BJ (cell line): ENCODE measurements around the gene TMEM91. TPM values are rescaled to one million over a fixed set of nuclear protein-coding genes. Genes with fewer than 3 reads are reported as not detected.
A peak's percentile ranks its signal among the peaks of the same experiment; 100 is the strongest.

Source experiments
- CTCF ChIA-PET: fragments of 350-600 bp; formaldehyde crosslinking; extraction: SDS; loops from one replicate; lab custom pipeline; 2021; ENCODE audit warnings: antibody characterized with exemption, inconsistent platforms; lab: Yijun Ruan, JAX
- POLR2A ChIA-PET: fragments of 300-600 bp; sonication (Branson Sonifier 250); formaldehyde crosslinking; extraction: SDS; loops from one replicate; lab custom pipeline; 2021; ENCODE audit warnings: antibody characterized with exemption; lab: Charles Lee
- DNase-seq: peaks from one replicate; pipeline ENCODE4 v3.0.0-alpha.2; 2011; ENCODE audit warnings: low read depth
- H3K27me3 ChIP-seq: 2 replicates; pipeline ENCODE4 v1.6.0; 2011; ENCODE audit warnings: low read length; ENCODE audit not compliant: control insufficient read depth, insufficient read depth
- H3K36me3 ChIP-seq: 2 replicates; pipeline ENCODE4 v1.5.1; 2011; ENCODE audit warnings: low read length; ENCODE audit not compliant: control insufficient read depth, insufficient read depth
- H3K4me3 ChIP-seq: 2 replicates; pipeline ENCODE4 v1.5.1; 2011; ENCODE audit warnings: low read depth, mild to moderate bottlenecking, control low read depth, low read length
- CTCF ChIP-seq: IDR thresholded peaks from 2 replicates; pipeline ENCODE4 v1.5.1; 2011; ENCODE audit warnings: low read depth, mild to moderate bottlenecking, control low read depth, inconsistent platforms, low read length, moderate library complexity; ENCODE audit not compliant: insufficient read depth
- polyA plus RNA-seq: library from polyadenylated mRNA; depleted of rRNA; stranded (reverse); fragments of >200 nt; gene quantifications from 2 replicates; pipeline ENCODE4 v1.2.3, GENCODE V29; 2011

Gene TMEM91
- polyA plus RNA-seq, 1 experiment, result 5.1 TPM

GRCh38 chr19:41426116-41426841, 49.9 kb downstream of the TMEM91 start:
- H3K27me3 ChIP-seq, result no peaks in the 10 kb centered on the region
- no peak for DNase-seq
- H3K36me3 ChIP-seq, result peaks cover 21% of the 10 kb centered on the region
- TF ChIP-seq CTCF, result no peak
- ChIA-PET CTCF (interaction anchor here (0.6 to 2.4 kb wide), 6 partner anchors 8 to 168 kb away, joined by 3 to 10 read pairs (median 6); partner anchors contain the start of gene DMAC2), POLR2A (no interaction called here)
- H3K4me3 ChIP-seq, result peak overlapping the region; percentile 52

- Histone ChIP-seq H3K36me3 (peaks cover 22% of the 10 kb centered on the region), H3K27me3 (no peaks in the 10 kb centered on the region), H3K4me3 (peak within 1 kb of the TSS; percentile 52)
- no peak for TF ChIP-seq CTCF
- POLR2A ChIA-PET, result interaction anchor here (0.7 kb wide), 1 partner anchor 74 kb away, joined by 13 read pairs; no protein-coding TSS in a partner anchor
- CTCF ChIA-PET, result interaction anchor here (0.6 to 2.4 kb wide), 6 partner anchors 9 to 168 kb away, joined by 3 to 10 read pairs (median 6); partner anchors contain the start of gene DMAC2
- no peak for DNase-seq
Measured at GRCh38 chr19:41426952-41427646, 50.8 kb downstream of the TMEM91 start, which contains the start of gene B3GNT8. Gene B3GNT8, minus strand, starts transcription at chr19:41427374. Its CDS starts 596 bp downstream, at chr19:41426778.

- Histone ChIP-seq H3K36me3 (peaks cover 22% of the 10 kb centered on the region), H3K27me3 (no peaks in the 10 kb centered on the region), H3K4me3 (peak overlapping the region; percentile 52)
- DNase-seq, result no peak
- CTCF ChIA-PET, result interaction anchor here (1.0 to 2.4 kb wide), 5 partner anchors 11 to 119 kb away, joined by 5 to 10 read pairs (median 6); partner anchors contain the start of gene DMAC2
- POLR2A ChIA-PET, result interaction anchor here (0.7 kb wide), 1 partner anchor 75 kb away, joined by 13 read pairs; no protein-coding TSS in a partner anchor
- no peak for TF ChIP-seq CTCF
Measured at GRCh38 chr19:41427647-41428480, 51.5 kb downstream of the TMEM91 start.

GRCh38 chr19:41428481-41428859, 52.1 kb downstream of the TMEM91 start:
- DNase-seq, result no peak
- peaks cover 21% of the 10 kb centered on the region for H3K36me3 ChIP-seq
- ChIA-PET POLR2A (interaction anchor here (0.7 kb wide), 1 partner anchor 11 kb away, joined by 4 read pairs; no protein-coding TSS in a partner anchor), CTCF (interaction anchor here (1.0 to 2.4 kb wide), 3 partner anchors 10 to 20 kb away, joined by 3 to 10 read pairs (median 6); partner anchors contain the start of gene DMAC2)
- TF ChIP-seq CTCF, result no peak
- H3K27me3 ChIP-seq, result no peaks in the 10 kb centered on the region
- no peak overlapping the region; the same call in 1 of the 2 replicates for H3K4me3 ChIP-seq
